ENCODE results near the gene LENG9. TPM values are rescaled to one million over a fixed set of nuclear protein-coding genes. Genes with fewer than 3 reads are reported as not detected.
A peak's percentile ranks its signal among the peaks of the same experiment; 100 is the strongest.

LENG9 gene
- total RNA-seq, 2 experiments from 2014 or later: 4.3 to 5.5 TPM

DNA sequence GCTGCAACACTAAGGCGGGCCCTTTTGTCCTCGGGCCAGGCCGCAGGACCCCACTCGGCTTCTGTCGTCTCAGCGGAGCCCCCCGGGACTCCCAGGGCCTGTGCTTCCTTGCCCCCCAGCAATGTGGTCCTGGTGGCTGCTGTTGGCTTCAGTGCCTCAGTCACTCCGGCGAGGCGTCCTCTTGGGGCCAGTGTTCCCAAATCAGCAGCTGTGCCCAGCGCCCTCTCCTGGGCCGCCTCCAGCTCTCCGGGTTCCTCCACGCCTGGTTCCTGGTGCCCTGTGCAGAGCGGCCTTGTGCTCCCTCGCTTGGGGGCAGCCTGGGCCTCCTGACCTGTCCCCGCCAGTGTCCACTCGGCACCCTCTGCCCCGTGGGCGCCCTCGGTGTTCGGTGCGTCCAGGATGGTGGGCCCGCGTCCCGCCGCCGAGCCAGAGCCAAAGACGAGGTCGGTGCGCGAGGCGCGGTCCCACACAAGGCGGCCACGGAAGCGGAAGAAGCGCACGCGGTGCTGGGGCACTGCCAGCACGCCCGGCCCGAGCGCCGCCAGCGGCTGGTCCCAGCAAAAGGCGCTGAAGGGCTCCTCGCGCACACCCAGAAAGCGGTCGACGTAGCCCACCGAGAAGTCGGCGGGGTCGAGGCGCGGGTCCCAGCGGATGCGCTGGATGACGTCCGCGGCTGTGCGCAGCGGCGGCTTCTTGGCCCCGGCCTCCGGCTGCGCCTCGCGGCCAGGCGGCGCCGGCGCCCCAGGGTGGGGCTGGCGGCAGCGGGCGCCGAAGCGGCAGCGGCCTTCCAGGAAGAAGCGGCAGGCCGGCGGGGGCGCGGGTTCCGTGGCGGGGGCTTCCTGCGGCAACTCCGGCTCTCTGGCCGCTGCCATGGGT lies 685 bp downstream of the LENG9 start:
- no peaks in the 10 kb centered on the region for H3K9me3 Mint-ChIP-seq
- no peaks in the 10 kb centered on the region for H3K27me3 Mint-ChIP-seq
- peak; percentile 8 for ATAC-seq

DNA sequence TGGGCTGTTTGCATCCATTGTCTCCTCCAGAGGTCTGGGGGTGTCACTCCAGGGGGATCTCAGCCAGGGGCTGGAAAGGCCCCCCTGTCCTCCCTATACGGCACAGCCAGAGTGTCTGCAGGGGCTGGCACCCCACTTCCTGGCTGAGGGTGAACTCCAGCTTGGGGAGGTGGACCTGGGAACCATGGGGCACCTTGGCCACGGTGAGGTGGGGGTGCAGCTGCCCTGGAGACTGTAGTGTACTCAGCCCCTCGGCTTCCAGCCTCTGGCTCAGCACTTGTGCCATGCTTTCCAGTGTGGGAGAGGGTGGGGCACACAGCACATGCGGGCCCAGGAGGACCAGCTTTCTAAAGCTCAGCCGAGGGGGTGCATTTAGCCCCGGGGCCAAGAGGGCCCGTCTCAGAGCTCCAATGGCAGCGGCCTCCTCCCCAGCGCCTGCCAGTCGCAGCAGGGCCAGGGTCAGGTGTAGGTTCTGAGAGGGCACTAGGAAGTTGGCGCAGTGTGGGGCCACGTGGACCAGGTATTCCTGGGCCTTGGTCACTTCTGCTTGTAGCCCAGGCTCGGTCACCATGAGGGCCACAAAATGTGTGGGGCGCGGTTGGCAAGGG lies 1.4 kb downstream of the LENG9 start:
- H3K27ac Mint-ChIP-seq: peak overlapping the region; percentile 83
- H3K4me1 Mint-ChIP-seq (ENCODE audit: low read depth): peaks cover 28% of the 10 kb centered on the region
- H3K4me3 Mint-ChIP-seq: peak overlapping the region; percentile 82
- H3K27me3 Mint-ChIP-seq: no peaks in the 10 kb centered on the region
- H3K36me3 Mint-ChIP-seq (ENCODE audit: low read depth): peaks cover 36% of the 10 kb centered on the region
- intact Hi-C loops (cut with micrococcal nuclease): no loop called here
- ATAC-seq: no peak
- ChIA-PET POLR2A (interaction anchor here (0.6 to 3.3 kb wide), 5 partner anchors 9 to 261 kb away, joined by 4 to 38 read pairs (median 8); partner anchors contain the start of genes LENG8 and RPS9), CTCF (interaction anchor here (1.2 kb wide), 1 partner anchor 14 kb away, joined by 3 read pairs; the partner anchor contains the start of gene LENG8)
- H3K9me3 Mint-ChIP-seq: no peaks in the 10 kb centered on the region
- TF ChIP-seq, protein P1, sequence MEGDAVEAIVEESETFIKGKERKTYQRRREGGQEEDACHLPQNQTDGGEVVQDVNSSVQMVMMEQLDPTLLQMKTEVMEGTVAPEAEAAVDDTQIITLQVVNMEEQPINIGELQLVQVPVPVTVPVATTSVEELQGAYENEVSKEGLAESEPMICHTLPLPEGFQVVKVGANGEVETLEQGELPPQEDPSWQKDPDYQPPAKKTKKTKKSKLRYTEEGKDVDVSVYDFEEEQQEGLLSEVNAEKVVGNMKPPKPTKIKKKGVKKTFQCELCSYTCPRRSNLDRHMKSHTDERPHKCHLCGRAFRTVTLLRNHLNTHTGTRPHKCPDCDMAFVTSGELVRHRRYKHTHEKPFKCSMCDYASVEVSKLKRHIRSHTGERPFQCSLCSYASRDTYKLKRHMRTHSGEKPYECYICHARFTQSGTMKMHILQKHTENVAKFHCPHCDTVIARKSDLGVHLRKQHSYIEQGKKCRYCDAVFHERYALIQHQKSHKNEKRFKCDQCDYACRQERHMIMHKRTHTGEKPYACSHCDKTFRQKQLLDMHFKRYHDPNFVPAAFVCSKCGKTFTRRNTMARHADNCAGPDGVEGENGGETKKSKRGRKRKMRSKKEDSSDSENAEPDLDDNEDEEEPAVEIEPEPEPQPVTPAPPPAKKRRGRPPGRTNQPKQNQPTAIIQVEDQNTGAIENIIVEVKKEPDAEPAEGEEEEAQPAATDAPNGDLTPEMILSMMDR (IDR thresholded peaks at IDR 0.05): no peak
- DNase-seq: no peak

More for the DNA sequence above, 685 bp downstream of the LENG9 start:
- DNase-seq: peak; percentile 73
- TF ChIP-seq, protein P1 (IDR thresholded peaks at IDR 0.05): peak; percentile 17
- peak overlapping the region; percentile 82 for H3K4me3 Mint-ChIP-seq
- peak overlapping the region; percentile 88 for H3K27ac Mint-ChIP-seq
- ChIA-PET CTCF (interaction anchor here (1.2 kb wide), 1 partner anchor 14 kb away, joined by 3 read pairs; the partner anchor contains the start of gene LENG8), POLR2A (interaction anchor here (0.6 to 3.3 kb wide), 7 partner anchors 9 to 262 kb away, joined by 4 to 38 read pairs (median 4); partner anchors contain the start of genes LENG8 and RPS9)
- intact Hi-C loops (cut with micrococcal nuclease): no loop called here
- H3K4me1 Mint-ChIP-seq (ENCODE audit: low read depth): peaks cover 28% of the 10 kb centered on the region
- peaks cover 30% of the 10 kb centered on the region for H3K36me3 Mint-ChIP-seq (ENCODE audit: low read depth)

DNA sequence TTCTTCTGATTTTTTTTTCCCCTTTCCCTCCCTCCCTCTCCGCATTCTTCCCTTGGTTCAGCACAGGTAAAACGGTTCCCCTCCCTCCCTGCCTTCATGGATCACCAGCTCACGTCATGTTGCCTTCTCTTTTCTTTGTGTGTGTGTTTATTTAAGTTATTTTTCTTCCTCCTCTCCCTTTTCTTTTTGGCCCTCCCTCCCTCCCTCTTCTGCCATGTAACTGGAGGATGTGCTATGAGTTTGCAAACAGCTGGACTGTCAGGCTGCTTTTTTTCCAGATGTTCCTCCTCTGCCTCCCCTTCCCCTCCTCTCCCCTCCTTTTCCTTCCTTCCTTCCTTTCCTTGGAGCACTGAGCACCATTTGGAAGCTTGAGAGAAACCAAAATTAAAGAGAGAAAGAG lies 2.0 kb downstream of the LENG9 start:
- TF ChIP-seq, protein P1 (IDR thresholded peaks at IDR 0.05): no peak
- Mint-ChIP-seq H3K27ac (peak overlapping the region; percentile 83), H3K4me1 (ENCODE audit: low read depth) (peaks cover 28% of the 10 kb centered on the region), H3K36me3 (ENCODE audit: low read depth) (peaks cover 38% of the 10 kb centered on the region), H3K4me3 (peak overlapping the region; percentile 82), H3K9me3 (no peaks in the 10 kb centered on the region), H3K27me3 (no peaks in the 10 kb centered on the region)
- ATAC-seq (no peak), DNase-seq (no peak)
- ChIA-PET POLR2A (interaction anchor here (1.6 to 3.3 kb wide), 3 partner anchors 8 to 258 kb away, joined by 8 to 38 read pairs (median 15); partner anchors contain the start of gene LENG8), CTCF (no interaction called here)
- intact Hi-C loops (cut with micrococcal nuclease): no loop called here

DNA sequence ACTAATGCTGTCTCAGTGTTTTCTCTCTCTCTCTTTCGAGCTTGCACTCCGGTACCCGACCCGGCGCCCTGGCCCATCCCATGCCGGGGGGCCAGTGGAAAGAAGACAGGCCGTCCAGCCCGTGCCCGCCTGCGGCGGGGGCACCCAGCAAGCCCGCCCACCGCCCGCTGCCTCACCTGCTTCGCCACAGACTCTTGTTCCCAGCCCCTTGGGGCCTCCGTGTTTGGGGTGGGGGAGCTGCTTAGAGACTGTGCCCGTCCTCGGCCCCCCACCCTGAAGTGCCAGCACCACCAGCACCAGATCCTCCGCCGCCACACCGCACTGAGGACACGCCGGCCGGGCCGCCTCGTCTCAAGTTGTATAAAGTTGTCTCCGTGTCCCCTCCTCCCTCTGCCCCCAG lies 2.4 kb downstream of the LENG9 start:
- Mint-ChIP-seq H3K4me1 (ENCODE audit: low read depth) (peaks cover 28% of the 10 kb centered on the region), H3K9me3 (no peaks in the 10 kb centered on the region), H3K27me3 (no peaks in the 10 kb centered on the region), H3K27ac (peak overlapping the region; percentile 83), H3K36me3 (ENCODE audit: low read depth) (peaks cover 39% of the 10 kb centered on the region), H3K4me3 (peak overlapping the region; percentile 82)
- intact Hi-C loops (cut with micrococcal nuclease): no loop called here
- POLR2A ChIA-PET: interaction anchor here (1.6 to 3.3 kb wide), 3 partner anchors 8 to 258 kb away, joined by 8 to 38 read pairs (median 15); partner anchors contain the start of gene LENG8
- no peak for DNase-seq
- TF ChIP-seq, protein P1 (IDR thresholded peaks at IDR 0.05): no peak
- no peak for ATAC-seq
- CTCF ChIA-PET: no interaction called here

Measured in activated CD8-positive, alpha-beta T cell treated with anti-CD3 and anti-CD28 coated beads for 36 hours (primary cell).